DMS153 treated with DMSO at 0.1 percent for 48 hours (cell line): ENCODE measurements around the gene EPHB1.

Experiments
- DNase-seq: peaks from one replicate; lab custom pipeline; 2025; ENCODE audit not compliant: unreplicated experiment; lab: John Stamatoyannopoulos, UW

Gene EPHB1

GRCh38 chr3:134794950-134795745, at the start of gene EPHB1:
EPHB1 (plus strand) TSS chr3:134795260.
- DNase-seq = peak; percentile 83

GRCh38 chr3:134748698-134749097, 46.4 kb upstream of the EPHB1 start:
- no peak for DNase-seq

GRCh38 chr3:134749174-134749573, 45.9 kb upstream of the EPHB1 start:
- DNase-seq = no peak

- DNase-seq = no peak
These were observed 45.1 kb upstream of the EPHB1 start for GRCh38 chr3:134749802-134750553.

- no peak for DNase-seq
These were observed 43.2 kb upstream of the EPHB1 start for GRCh38 chr3:134751831-134752230.

- DNase-seq = no peak
These were observed 42.1 kb upstream of the EPHB1 start for GRCh38 chr3:134752761-134753461.

- no peak for DNase-seq
These were observed 40.9 kb upstream of the EPHB1 start for GRCh38 chr3:134753999-134754742.

- no peak for DNase-seq
These were observed 40.1 kb upstream of the EPHB1 start for GRCh38 chr3:134754768-134755559.

- DNase-seq = no peak
These were observed 39.2 kb upstream of the EPHB1 start for GRCh38 chr3:134755821-134756220.

GRCh38 chr3:134757549-134758069, 37.5 kb upstream of the EPHB1 start:
- no peak for DNase-seq

- no peak for DNase-seq
These were observed 33.8 kb upstream of the EPHB1 start for GRCh38 chr3:134761213-134761612.

GRCh38 chr3:134762016-134762415, 33.0 kb upstream of the EPHB1 start:
- no peak for DNase-seq

GRCh38 chr3:134765468-134765867, 29.6 kb upstream of the EPHB1 start:
- DNase-seq = no peak

- no peak for DNase-seq
These were observed 28.8 kb upstream of the EPHB1 start for GRCh38 chr3:134766290-134766689.

- no peak for DNase-seq
These were observed 26.9 kb upstream of the EPHB1 start for GRCh38 chr3:134768116-134768515.

GRCh38 chr3:134768837-134769236, 26.2 kb upstream of the EPHB1 start:
- DNase-seq = no peak

GRCh38 chr3:134769287-134769868, 25.7 kb upstream of the EPHB1 start:
- no peak for DNase-seq

- DNase-seq = no peak
These were observed 23.0 kb upstream of the EPHB1 start for GRCh38 chr3:134772011-134772410.

GRCh38 chr3:134772591-134772990, 22.5 kb upstream of the EPHB1 start:
- no peak for DNase-seq

- DNase-seq = no peak
These were observed 19.2 kb upstream of the EPHB1 start for GRCh38 chr3:134775831-134776230.
